K562 (cell line): ENCODE measurements around the gene CD37. TPM values are rescaled to one million over a fixed set of nuclear protein-coding genes. Genes with fewer than 3 reads are reported as not detected.
A peak's percentile ranks its signal among the peaks of the same experiment; 100 is the strongest.

Source experiments
- BCLAF1 ChIP-seq, 2 experiments: fragments of 450-650 bp in 1 of 2; IDR thresholded peaks; 2 replicates each; pipeline ENCODE4 v1.6.1; 2011 to 2017; ENCODE audit warnings: low read depth in 2 of 2, antibody characterized with exemption in 1 of 2, borderline replicate concordance in 1 of 2, low read length in 1 of 2, mild to moderate bottlenecking in 1 of 2, mixed read lengths in 1 of 2; ENCODE audit not compliant: control insufficient read depth in 1 of 2
- CBX5 ChIP-seq: IDR thresholded peaks from 2 replicates; pipeline ENCODE4 v1.6.1; 2014; ENCODE audit warnings: low read depth, borderline replicate concordance
- CTBP1 ChIP-seq: fragments of 450-650 bp; IDR thresholded peaks from 2 replicates; pipeline ENCODE4 v1.6.1; 2016; ENCODE audit warnings: borderline replicate concordance
- ILF3 ChIP-seq: fragments of 450-650 bp; IDR thresholded peaks from 2 replicates; pipeline ENCODE4 v1.6.1; 2018; ENCODE audit warnings: antibody characterized with exemption, mild to moderate bottlenecking, moderate library complexity, borderline replicate concordance
- ILK ChIP-seq: fragments of 450-650 bp; IDR thresholded peaks from 2 replicates; pipeline ENCODE4 v1.6.1; 2016; ENCODE audit warnings: missing genetic modification characterization, low read depth, mild to moderate bottlenecking, missing compliant biosample characterization, moderate library complexity, borderline replicate concordance
- LCOR ChIP-seq: sonication (generic); formaldehyde crosslinking; IDR thresholded peaks from 2 replicates; pipeline ENCODE4 v1.8.0; 2022; ENCODE audit warnings: mild to moderate bottlenecking, missing genetic modification reagents
- NFATC3 ChIP-seq: fragments of 450-650 bp; IDR thresholded peaks from 2 replicates; pipeline ENCODE4 v1.6.1; 2017; ENCODE audit warnings: mild to moderate bottlenecking
- SPI1 ChIP-seq: IDR thresholded peaks from 2 replicates; pipeline ENCODE4 v1.6.1; 2011; ENCODE audit warnings: low read depth, low read length, control low read depth, borderline replicate concordance
- ZNF134 ChIP-seq: fragments of 250-450 bp; sonication (Bioruptor Pico); conservative IDR thresholded peaks from 2 replicates; pipeline ENCODE4 v1.4.0; 2020
- ZNF143 ChIP-seq: sonication (generic); formaldehyde crosslinking; IDR thresholded peaks from 2 replicates; pipeline ENCODE4 v1.9.0; 2022; ENCODE audit warnings: mild to moderate bottlenecking, missing genetic modification reagents
- ZNF316 ChIP-seq: fragments of 450-650 bp; IDR thresholded peaks from 2 replicates; pipeline ENCODE4 v1.6.1; 2016
- ZNF668 ChIP-seq: fragments of 250-450 bp; sonication (Bioruptor Pico); IDR thresholded peaks from 2 replicates; pipeline ENCODE4 v1.8.0; 2022; ENCODE audit warnings: mild to moderate bottlenecking, inconsistent platforms
- ZNF717 ChIP-seq: fragments of 250-450 bp; sonication (Bioruptor Pico); IDR thresholded peaks from 2 replicates; pipeline ENCODE4 v1.5.0; 2021
- ZZZ3 ChIP-seq: fragments of 450-650 bp; IDR thresholded peaks from 2 replicates; pipeline ENCODE4 v1.6.1; 2016; ENCODE audit warnings: antibody characterized with exemption, mild to moderate bottlenecking, moderate library complexity
- polyA plus RNA-seq, 8 experiments: library from polyadenylated mRNA; depleted of rRNA in 4 of 8; stranded (reverse) in 5 of 8; unstranded in 3 of 8; fragments of >200 nt; fragmentation: Nextera tagmentation in 2 of 8; fragmentation: Illumina TruSeq in 1 of 8; extraction: Ambion mirVana in 2 of 8; extraction: Trizol in 1 of 8; gene quantifications; 2 replicates each; pipeline versions ENCODE4 v1.2.1 to v1.2.3, GENCODE V29; 2011 to 2014; ENCODE audit warnings: inconsistent platforms in 1 of 8, missing spikeins in 1 of 8
- total RNA-seq, 7 experiments: library from RNA; depleted of rRNA in 6 of 7; stranded (reverse); fragments of >200 nt in 6 of 7; fragmentation: Illumina TruSeq in 2 of 7; extraction: Trizol in 2 of 7; gene quantifications; 2 replicates each; pipeline versions ENCODE4 v1.2.1 to v1.2.3, GENCODE V29; 2011 to 2021; ENCODE audit warnings: low replicate concordance in 1 of 7
- TF ChIP-seq, protein P1 (sequence below): IDR thresholded peaks from 3 replicates; pipeline ENCODE4 v1.6.1; 2011; ENCODE audit warnings: borderline replicate concordance, mild to moderate bottlenecking, moderate library complexity; ENCODE audit not compliant: insufficient read length; ENCODE audit errors: extremely low read depth
- TF ChIP-seq, protein P2 (sequence below): fragments of 250-450 bp; sonication (Bioruptor Pico); IDR thresholded peaks from 2 replicates; pipeline ENCODE4 v1.8.0; 2021; ENCODE audit warnings: mild to moderate bottlenecking, moderate library complexity

Gene CD37
- total and polyA plus RNA-seq, 9 of the 15 experiments (the other 6 are each of a cell fraction or from before 2014, with no cell fraction given) = 2.5 to 19.0 (median 7.4) TPM

DNA sequence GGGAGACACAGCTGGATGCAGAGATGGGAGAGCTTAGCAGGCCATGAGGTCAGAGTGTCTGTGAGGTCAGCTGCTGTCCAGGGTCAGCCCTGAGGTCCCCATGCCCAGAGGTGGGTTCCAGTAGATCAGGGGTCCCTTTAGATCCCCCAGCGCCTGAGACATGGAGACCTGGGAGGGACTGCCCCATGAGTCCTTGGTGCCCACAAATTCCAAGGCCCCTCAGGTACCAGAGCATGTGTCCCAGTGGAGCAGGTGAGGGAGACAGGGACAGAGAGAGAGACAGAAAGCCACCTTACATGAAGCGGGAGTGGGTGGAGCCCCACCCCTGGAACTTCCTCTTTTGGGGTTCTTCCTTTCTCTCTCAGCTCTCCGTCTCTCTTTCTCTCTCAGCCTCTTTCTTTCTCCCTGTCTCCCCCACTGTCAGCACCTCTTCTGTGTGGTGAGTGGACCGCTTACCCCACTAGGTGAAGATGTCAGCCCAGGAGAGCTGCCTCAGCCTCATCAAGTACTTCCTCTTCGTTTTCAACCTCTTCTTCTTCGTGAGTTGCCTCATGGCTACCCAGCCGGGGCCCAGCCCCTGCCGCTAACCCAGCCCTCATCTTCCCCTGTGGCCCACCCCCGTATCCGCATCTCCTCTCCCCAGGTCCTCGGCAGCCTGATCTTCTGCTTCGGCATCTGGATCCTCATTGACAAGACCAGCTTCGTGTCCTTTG is at the start of gene CD37 (continued):
- TF ChIP-seq, protein P1, sequence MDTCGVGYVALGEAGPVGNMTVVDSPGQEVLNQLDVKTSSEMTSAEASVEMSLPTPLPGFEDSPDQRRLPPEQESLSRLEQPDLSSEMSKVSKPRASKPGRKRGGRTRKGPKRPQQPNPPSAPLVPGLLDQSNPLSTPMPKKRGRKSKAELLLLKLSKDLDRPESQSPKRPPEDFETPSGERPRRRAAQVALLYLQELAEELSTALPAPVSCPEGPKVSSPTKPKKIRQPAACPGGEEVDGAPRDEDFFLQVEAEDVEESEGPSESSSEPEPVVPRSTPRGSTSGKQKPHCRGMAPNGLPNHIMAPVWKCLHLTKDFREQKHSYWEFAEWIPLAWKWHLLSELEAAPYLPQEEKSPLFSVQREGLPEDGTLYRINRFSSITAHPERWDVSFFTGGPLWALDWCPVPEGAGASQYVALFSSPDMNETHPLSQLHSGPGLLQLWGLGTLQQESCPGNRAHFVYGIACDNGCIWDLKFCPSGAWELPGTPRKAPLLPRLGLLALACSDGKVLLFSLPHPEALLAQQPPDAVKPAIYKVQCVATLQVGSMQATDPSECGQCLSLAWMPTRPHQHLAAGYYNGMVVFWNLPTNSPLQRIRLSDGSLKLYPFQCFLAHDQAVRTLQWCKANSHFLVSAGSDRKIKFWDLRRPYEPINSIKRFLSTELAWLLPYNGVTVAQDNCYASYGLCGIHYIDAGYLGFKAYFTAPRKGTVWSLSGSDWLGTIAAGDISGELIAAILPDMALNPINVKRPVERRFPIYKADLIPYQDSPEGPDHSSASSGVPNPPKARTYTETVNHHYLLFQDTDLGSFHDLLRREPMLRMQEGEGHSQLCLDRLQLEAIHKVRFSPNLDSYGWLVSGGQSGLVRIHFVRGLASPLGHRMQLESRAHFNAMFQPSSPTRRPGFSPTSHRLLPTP = no peak
- no peak for TF ChIP-seq BCLAF1 (IDR thresholded peaks at IDR 0.05; ENCODE audit: borderline replicate concordance in 1 of 2, control insufficient read depth in 1 of 2, low read depth in 2 of 2, low read length in 1 of 2)
- TF ChIP-seq ZNF316 = no peak
- no peak for TF ChIP-seq ZNF668 (CRISPR knock-in tag)
- no peak for TF ChIP-seq ZNF134 (CRISPR knock-in tag)
- TF ChIP-seq ZNF717 = no peak
- no peak for TF ChIP-seq LCOR (CRISPR knock-in tag)
- no peak for TF ChIP-seq ILF3
- TF ChIP-seq, protein P2, sequence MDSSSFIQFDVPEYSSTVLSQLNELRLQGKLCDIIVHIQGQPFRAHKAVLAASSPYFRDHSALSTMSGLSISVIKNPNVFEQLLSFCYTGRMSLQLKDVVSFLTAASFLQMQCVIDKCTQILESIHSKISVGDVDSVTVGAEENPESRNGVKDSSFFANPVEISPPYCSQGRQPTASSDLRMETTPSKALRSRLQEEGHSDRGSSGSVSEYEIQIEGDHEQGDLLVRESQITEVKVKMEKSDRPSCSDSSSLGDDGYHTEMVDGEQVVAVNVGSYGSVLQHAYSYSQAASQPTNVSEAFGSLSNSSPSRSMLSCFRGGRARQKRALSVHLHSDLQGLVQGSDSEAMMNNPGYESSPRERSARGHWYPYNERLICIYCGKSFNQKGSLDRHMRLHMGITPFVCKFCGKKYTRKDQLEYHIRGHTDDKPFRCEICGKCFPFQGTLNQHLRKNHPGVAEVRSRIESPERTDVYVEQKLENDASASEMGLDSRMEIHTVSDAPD = no peak
- no peak for TF ChIP-seq ILK (tag)
- TF ChIP-seq ZNF143 (CRISPR knock-in tag) = no peak
- TF ChIP-seq ZZZ3 = no peak
- no peak for TF ChIP-seq CBX5
- no peak for TF ChIP-seq NFATC3
- peak; percentile 69; the same call in 1 of the 2 replicates for TF ChIP-seq CTBP1
- TF ChIP-seq SPI1 = peak; percentile 90
